Right lung (tissue), 10 donors: Measurements from ENCODE around the gene DEFB115. TPM values are rescaled to one million over a fixed set of nuclear protein-coding genes. Genes with fewer than 3 reads are reported as not detected.
"Not testable (repeated sequence)": the region's sequence is repeated elsewhere in the genome, so short reads cannot be mapped to it uniquely, and the experiment has no call there.

Source experiments
- DNase-seq, 2 donors: peaks; one replicate each; pipeline ENCODE4 v3.0.0-alpha.2; 2013
- long read RNA-seq, 8 donors: transcript quantifications; one replicate each; lab custom pipeline, GENCODE V29; 2026
- polyA plus RNA-seq, 5 donors: library from polyadenylated mRNA; unstranded; fragments of 120-200 nt; gene quantifications; one replicate each; pipeline versions ENCODE4 v1.2.1 to v1.2.3, GENCODE V29; 2013; ENCODE audit warnings: inconsistent platforms in 1 of 5, low replicate concordance in 1 of 5; ENCODE audit not compliant: insufficient read length in 5 of 5, insufficient read depth in 1 of 5

The DEFB115 gene, protein sequence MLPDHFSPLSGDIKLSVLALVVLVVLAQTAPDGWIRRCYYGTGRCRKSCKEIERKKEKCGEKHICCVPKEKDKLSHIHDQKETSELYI
- not detected for polyA plus RNA-seq
- long read RNA-seq, donor 1: 0 reads
- long read RNA-seq, donor 2: 0 reads
- long read RNA-seq, donor 3: 0 reads
- long read RNA-seq, donor 4: 0 reads
- long read RNA-seq, donor 5: 0 reads
- long read RNA-seq, donor 6: 0 reads
- long read RNA-seq, donor 7: 0 reads
- long read RNA-seq, donor 8: 0 reads

DNA sequence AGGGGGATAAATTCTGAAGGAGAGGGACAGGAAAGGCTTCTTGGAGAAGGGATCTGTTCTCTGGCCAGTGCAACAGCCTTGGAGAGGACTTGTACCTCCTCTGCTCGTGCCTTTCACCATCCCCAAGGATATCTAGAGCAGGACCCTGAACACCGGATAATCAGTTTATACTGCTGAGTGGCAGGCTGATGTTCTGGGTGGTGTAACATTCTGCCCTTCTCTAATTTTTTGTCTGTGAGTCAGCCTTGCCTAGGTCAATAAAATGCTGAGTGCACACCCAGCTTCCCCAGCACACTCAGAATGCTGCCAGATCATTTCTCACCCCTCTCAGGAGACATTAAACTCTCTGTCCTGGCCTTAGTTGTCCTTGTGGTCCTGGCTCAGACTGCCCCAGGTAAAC, at the start of gene DEFB115:
Gene DEFB115, plus strand, starts transcription at position 301 of the 400 bp plus-strand sequence. Its CDS starts 0 bp downstream, at position 301.
- no peak for DNase-seq

DNA sequence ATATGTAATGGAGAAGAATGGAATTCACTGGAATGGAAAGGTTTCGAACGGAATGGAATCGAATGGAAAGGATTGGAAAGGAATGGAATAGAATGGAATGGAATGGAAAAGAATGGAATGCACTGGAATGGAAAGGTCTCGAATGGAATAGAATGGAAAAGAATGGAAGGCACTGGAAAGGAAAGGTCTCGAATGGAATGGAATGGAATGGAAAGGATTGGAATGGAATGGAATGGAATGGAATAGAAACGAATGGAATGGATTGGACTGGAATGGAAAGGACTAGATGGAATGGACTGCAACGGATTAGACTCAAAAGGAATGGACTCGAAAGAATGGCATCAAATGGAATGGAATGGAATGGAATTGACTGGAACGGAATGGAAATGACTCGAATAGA, 20.5 kb upstream of the DEFB115 start:
- no peak for DNase-seq

DNA sequence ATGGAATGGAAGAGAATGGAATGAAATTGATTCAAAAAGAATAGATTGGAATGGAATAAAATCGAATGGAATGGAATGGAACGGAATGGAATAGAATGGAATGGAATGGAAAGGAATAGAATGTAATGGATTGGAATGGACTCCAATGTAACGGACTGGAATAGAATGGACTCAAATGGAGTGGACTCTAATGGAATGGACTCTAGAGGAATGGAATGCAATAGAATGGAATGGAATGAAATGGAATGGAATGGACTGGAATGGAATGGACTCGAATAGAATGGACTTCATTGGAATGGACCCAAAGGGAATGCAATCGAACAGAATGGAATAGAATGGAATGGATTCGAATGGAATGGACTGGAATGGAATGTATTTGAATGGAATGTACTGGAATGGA, 19.7 kb upstream of the DEFB115 start:
- DNase-seq: no peak

DNA sequence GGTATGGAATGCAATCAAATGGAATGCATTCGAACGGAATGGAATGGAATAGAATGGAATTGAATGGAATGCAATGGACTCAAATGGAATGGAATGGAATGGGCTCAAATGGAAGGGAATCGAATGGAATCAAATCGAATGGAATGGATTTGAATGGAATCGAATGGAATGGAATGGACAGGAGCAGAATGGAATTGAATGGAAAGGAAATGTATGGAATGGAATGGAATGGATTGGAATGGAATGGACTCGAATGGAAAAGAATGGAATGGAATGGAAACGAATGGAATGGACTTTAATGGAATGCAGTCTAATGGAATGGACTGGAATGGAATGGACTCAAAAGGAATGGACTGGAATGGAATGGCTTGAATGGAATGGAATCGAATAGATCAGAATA, 18.3 kb upstream of the DEFB115 start:
- DNase-seq: no peak

DNA sequence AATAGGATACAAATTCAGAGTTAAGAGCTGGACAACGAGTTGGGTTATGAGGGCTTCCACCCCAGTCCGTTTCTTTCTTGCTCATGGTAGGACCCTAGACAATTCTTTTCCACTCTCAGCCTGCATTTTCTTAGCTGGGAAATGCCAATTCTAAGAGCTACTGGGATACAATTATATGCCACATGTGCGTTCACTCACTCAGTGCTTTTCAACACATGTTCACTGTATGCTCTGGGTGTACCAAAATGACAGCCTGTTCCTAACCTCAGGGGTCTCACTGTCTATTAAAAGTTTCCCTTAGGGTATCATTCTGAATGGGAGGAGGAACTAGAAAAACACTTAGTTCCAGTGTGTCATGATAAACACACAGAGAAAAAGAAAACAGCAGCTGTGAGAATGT, 505 bp upstream of the DEFB115 start:
- DNase-seq: no peak

DNA sequence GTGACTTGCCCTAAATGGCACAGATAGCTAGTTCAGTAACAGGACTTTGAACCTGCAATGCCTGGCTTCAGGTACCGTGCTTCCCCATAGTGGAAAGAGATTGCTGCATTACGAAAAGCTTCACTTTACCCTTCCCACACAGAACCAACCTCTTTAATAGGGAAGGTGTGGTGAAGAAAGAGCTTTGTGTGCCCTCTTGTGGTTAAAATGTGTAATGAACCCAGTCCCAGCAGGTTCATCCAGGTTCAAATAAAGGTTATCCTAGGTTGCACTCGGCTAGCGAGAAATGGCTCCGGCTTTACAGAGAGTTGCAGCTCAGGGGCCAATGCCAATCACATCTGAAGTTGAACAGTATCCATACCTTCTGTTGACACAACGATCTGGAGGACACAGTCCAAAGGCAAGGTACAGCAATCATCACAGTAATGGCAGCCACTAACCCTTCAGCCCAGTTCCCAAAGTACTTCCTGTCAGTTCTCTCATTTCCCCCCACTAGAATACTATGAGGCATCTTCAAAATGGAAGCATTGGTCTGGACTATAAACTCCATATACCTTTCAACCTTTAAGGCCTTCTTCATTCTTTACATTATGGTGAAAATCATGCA, 3.0 kb downstream of the DEFB115 start:
- no peak for DNase-seq

DNA sequence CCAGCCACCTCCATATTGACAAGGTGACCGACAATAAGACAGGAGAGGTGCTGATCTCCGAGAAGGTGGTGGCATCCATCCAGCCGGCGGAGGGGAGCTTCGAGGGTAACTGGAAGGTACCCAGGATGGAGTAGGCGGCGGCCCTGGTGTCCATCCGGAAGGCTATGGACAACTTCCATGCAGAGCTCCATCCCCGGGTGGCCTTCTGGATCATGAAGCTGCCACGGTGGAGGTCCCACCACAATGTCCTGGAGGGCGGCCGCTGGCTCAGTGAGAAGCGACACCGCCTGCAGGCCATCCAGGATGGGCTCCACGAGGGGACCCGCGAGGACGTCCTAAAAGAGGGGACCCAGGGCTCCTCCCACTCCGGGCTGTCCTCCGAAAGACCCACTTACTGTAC, 17.0 kb downstream of the DEFB115 start:
- DNase-seq: no peak

DNA sequence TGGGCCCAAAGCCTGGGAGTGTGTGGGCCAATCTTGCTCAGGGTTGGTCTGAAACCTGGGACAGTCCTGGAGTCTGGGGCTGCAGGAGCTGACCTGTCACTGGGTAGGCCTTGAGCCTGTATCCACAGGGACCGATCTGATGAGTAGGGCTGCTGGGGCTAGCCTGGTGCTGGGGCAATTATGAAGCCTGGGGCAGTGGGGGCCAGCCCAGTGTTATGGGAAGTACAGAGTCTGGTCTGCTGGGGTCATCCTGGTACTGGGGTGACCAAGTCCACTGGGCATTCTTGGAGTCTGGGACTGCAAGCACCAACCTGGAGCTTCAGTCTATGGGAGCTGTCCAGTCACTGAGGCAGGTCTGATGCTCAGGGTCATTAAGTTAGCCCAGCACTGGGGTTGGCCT, 20.7 kb downstream of the DEFB115 start:
- DNase-seq: no peak

DNA sequence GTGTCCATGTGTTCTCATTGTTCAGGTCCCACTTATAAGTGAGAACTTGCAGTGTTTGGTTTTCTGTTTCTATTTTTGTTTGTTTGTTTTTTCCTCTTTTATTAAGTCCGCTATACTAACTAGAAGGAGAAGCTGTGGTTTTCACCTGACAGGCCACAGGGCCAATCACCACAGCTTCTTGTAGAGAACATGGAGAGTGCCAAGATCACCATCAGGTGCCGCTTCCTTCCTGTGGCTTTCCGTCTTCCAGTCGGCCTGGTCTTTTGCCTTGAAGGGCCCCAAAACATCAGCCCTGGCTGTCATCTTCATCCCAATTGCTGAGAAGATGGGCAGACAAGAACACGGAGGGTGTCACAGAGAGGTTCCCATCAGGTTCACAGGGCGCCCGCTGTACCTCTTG, 27.5 kb downstream of the DEFB115 start:
- DNase-seq: not testable (repeated sequence)

DNA sequence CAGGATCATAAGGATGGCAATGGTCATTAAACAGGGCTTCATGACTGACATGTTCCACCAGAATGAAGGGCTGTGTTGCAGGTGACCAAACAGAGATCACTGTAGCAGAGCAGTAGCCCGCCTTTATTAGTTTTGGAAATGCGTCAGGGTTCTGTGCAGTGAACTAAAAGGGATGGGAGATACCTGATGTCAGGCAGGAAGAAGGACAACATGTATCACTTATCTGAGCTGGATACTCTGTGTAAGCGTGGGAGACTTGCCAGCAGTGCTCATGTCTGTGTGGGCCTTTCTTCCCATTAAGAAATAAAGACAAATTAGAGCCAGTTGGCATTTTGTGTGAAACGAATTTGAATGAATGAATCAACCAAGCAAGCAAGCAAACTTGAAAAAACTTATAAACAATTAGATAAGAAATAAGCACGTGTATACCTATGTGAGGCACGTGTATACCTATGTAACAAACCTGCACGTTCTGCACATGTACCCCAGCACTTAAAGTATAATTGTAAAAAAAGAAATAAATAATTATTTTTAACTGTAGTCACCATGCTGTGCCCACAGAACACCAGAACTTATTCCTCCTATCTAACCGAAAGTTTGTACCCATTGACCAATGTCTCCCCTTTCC, 51.2 kb downstream of the DEFB115 start, which contains the start of gene DEFB116:
Gene DEFB116, minus strand, starts transcription at position 51 of the 628 bp plus-strand sequence. Its CDS starts 0 bp downstream, at position 51.
- DNase-seq: no peak

Other genes starting within 250 kb of the DEFB115 start
- gene DEFB116, start 50.9 kb downstream of the DEFB115 start, polyA plus RNA-seq: not detected
- gene DEFB118, start 110.9 kb downstream of the DEFB115 start, polyA plus RNA-seq: not detected
- gene DEFB119, start 132.9 kb downstream of the DEFB115 start, polyA plus RNA-seq: not detected
- not detected for gene DEFB121, start 148.6 kb downstream of the DEFB115 start, polyA plus RNA-seq
- gene DEFB123, start 183.0 kb downstream of the DEFB115 start, polyA plus RNA-seq: not detected
- 1 to 10 TPM in 2 of 5 donors, under 1 TPM in 3; 0.26 to 2.1 (median 0.67) TPM for gene DEFB124, start 217.5 kb downstream of the DEFB115 start, polyA plus RNA-seq
- 1 to 10 TPM; 5.2 to 9.1 (median 8.9) TPM for gene REM1, start 217.6 kb downstream of the DEFB115 start, polyA plus RNA-seq